Posterior vena cava (tissue), 2 donors: ENCODE measurements around the gene RRP1B. TPM values are rescaled to one million over a fixed set of nuclear protein-coding genes. Genes with fewer than 3 reads are reported as not detected.
"Not testable (repeated sequence)": the region's sequence is repeated elsewhere in the genome, so short reads cannot be mapped to it uniquely, and the experiment has no call there.

Source experiments
- DNase-seq: peaks from one replicate; pipeline ENCODE4 v3.0.0-alpha.2; 2020; ENCODE audit warnings: low spot score
- intact Hi-C, 2 donors: fragments of 100-400 bp; cut with DNase I; formaldehyde crosslinking; loops; one replicate each; pipeline versions ENCODE4 v1.14.1 to v1.14.2; 2022 to 2023
- total RNA-seq, 2 donors: library from RNA; stranded (reverse); fragmentation: NEBNext Ultra II Directional; extraction: Animal tissue kit (Norgen Biotek cat#: 25700); gene quantifications; one replicate each; pipeline ENCODE4 v1.2.1, GENCODE V29; 2021
- donor health status: DM: yes; HTN: yes; CAD: no.
- donor health status: DM: yes; HTN: yes; CAD: no.

RRP1B gene
- total RNA-seq, 2 donors from 2014 or later: 14.6 to 15.2 TPM

DNA sequence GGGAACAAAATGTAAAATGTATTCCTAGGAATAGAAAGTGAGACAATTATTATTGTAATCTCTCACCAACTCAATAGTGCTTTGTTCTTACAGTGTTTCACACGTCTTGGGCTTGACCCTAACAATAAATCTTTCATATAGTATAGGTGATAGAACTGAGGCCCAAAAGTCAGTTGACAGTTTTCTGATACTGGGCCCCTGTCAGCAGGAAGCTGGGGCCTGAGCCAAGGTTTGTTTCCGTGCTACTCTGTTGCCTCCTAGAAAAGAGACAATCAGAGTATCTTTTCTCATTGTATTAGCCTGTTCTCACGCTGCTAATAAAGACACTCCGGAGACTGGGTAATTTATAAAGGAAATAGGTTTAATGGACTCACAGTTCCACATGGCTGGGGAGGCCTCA lies 5.0 kb downstream of the RRP1B start:
- no peak for DNase-seq
- intact Hi-C loops: no loop called here

DNA sequence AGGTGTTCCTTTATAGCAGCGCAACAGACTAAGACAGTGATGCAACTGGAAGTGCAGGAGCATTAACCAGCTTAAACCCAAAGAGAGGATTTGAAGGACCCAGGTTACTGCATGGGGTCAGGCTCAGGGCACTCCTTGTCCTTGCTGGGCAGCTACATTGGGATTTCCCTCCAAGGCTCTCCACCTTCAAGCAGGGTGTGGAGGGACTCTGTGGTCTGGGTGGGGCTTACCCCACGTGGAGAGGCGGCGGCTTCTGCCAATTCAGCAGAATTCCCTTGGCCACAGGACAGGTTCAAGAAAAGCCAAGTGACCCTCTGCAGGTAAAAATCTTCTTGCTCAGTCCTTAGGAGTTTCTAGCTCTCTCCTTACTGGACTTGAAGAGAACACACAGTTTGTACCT lies 6.5 kb downstream of the RRP1B start:
- intact Hi-C loops: no loop called here
- DNase-seq: no peak

DNA sequence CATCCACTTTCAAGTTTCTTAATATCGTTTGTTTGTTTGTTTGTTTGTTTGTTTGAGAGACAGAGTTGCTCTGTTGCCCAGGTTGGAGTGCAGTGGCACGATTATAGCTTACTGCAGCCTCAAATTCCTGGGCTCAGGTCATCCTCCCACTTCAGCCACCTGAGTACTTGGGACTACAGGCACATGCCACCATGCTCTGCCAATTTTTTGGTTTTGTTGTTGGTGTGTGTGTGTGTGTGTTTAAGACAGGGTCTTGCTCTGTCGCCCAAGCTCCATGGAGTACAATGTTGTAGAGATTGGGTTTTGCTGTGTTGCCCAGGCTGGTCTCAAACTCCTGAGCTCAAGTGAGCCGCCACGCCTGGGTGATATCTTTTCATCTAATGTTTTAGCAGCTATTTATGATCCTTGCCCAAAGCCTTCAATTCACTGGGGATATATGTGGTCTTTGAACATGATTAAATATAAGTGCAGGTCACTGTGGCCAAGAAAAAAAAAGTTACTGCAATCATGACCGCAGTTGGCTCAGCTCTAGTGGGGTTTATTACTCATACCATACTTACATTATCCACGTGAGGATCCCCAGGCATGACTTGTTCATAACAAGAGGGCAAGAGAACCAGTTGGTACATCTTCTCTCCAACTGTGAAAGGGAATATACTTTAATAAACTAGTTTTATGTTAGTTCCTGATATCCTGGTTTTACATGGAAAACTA lies 8.0 kb downstream of the RRP1B start:
- intact Hi-C loops: no loop called here
- DNase-seq: no peak

DNA sequence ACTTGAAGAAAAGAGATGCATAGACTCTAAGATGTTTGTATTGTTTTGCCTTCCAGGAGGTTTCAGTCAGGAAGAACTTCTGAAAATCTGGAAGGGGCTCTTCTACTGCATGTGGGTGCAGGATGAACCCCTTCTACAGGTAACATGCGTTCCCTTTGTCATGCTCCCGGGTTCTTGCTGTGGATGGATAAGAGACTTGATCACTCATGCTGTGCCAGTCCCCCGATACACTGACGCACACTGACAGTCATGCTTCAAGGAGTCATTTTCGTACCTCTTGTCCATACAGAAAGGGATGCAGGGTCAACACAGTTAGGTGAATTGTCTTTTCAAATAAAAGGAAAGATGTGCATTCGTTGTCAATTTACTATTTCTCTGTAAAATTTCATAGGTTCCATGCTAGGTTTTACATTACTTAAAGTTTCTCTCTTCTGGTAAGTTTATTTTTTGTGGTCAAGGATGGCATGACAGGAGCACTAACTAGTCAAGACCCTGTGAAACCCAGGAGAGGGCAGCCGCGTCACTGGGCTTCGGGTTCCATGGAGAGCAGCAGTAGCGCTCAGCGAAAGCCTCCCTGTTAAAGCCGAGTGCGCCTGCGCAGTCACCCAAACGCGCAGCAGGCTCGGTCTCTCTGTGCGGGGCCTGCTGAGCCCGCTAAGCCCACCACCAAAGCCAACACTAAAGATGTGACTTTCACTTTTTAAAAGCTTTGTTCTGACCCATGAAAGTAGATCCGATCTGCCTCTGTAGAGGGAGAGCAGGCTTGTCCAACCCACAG lies 10.7 kb downstream of the RRP1B start:
- intact Hi-C loops: loop anchor here in 1 of 2 donors (2.0 to 10.0 kb wide), 2 partner anchors 55 to 115 kb away; partner anchors contain the start of gene RRP1
- no peak for DNase-seq

DNA sequence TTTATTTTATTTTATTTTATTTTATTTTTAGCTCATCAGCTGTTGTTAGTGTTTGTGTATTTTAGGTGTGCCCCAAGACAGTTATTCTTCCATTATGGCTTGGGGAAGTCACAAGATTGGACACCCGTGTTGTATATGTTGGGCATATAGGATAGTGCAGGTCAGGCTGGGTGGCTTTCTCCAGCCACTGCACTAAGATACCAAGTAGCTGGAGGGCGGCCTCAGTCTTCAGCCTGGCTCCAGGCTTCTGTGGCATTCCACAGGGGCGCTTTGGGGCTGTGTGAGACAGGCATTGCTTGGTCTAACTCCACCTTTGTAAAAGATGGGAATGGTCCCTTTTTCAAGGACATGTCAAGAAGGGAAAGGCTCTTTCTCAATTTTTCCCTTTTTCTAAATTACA lies 16.5 kb downstream of the RRP1B start:
- no peak for DNase-seq
- intact Hi-C loops: loop anchor here in 1 of 2 donors (10.0 kb wide), 1 partner anchor 109 kb away; the partner anchor contains the start of gene RRP1

DNA sequence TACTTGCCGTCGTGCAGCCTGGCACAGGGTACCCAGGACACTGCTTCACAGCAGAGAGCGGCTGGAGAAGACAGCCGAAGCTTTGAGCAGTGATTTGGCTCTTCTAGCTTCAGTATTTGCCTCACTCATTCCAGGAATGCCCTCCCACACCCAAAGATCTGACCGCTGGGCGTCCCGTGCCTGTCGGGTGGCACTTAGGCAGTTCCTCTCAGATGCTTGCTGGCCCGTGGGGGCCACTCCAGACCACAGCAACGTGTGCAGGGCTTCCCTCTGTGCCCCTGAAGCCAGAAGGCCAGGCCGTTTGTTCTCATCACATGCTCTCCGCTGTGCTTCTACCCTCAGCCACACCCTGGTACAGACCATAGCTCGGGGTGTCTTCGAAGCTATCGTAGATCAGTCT lies 17.0 kb downstream of the RRP1B start:
- no peak for DNase-seq
- intact Hi-C loops: loop anchor here in 1 of 2 donors (10.0 kb wide), 1 partner anchor 108 kb away; the partner anchor contains the start of gene RRP1

DNA sequence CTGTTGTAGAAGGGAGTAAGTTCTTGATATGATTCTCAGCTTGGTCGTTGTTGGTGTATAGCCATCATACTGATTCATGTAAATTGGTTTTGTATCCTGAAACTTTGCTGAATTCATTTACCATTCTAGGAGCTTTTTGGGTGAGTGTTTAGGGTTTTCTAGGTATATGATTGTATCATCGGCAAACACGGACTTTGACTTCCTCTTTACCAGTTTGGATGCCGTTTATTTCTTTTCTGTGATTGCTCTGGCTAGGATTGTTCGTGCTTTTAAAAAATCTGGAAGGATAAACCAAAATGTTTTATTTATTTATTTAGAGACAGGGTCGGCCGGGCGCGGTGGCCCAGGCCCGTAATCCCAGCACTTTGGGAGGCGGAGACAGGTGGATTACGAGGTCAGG lies 20.6 kb downstream of the RRP1B start:
- DNase-seq: no peak
- intact Hi-C loops: loop anchor here in 1 of 2 donors (10.0 kb wide), 1 partner anchor 105 kb away; the partner anchor contains the start of gene RRP1

DNA sequence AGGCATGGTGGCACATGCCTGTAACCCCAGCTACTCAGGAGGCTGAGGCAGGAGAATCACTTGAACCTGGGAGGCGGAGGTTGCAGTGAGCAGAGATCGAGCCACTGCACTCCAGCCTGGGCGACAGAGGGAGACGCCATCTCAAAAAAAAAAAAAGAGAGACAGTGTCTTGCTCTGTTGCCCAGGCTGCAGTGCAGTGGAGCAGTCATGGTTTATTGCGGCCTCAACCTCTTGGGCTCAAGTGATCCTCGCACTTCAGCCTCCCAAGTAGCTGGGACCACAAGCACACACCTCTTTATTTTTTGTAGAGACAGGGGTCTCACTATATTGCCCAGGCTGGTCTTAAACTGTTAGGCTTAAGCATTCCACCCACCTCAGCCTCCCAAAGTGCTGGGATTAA lies 21.1 kb downstream of the RRP1B start:
- intact Hi-C loops, DNase-seq: not testable (repeated sequence)

DNA sequence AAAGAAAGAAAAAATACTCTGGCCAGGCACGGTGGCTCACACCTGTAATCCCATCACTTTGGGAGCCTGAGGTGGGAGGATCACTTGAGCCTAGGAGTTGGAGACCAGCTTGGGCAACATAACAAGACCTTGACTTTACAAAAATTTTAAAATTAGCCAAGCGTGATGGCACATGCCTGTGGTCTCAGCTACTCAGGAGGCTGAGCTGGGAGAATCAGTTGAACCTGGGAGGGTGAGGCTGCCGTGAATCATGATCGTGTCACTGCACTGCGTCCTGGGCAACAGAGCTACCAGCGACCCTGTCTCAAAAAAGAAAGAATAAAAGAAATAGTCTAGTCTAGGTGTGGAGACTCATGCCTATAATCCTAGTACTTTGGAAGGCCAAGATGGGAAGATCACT lies 22.3 kb downstream of the RRP1B start:
- DNase-seq: no peak
- intact Hi-C loops: no loop called here

DNA sequence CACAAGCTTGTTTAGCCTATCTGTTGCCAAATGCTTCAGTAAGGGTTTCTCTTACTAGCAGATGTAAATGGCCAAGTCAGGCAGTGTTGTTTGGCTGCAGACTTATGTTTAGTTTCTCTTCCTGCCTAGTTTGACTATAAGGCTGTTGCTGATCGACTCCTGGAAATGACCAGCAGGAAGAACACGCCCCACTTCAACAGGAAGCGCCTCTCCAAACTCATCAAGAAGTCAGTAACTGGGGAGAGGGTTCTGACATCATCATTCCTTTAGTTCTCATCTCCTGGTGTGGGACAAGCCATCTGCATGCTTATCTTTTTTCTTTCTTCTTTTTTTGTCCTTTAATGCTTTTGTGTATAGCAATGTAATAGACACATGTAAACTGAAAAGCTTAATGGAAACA lies 25.1 kb downstream of the RRP1B start:
- DNase-seq: no peak
- intact Hi-C loops: no loop called here

DNA sequence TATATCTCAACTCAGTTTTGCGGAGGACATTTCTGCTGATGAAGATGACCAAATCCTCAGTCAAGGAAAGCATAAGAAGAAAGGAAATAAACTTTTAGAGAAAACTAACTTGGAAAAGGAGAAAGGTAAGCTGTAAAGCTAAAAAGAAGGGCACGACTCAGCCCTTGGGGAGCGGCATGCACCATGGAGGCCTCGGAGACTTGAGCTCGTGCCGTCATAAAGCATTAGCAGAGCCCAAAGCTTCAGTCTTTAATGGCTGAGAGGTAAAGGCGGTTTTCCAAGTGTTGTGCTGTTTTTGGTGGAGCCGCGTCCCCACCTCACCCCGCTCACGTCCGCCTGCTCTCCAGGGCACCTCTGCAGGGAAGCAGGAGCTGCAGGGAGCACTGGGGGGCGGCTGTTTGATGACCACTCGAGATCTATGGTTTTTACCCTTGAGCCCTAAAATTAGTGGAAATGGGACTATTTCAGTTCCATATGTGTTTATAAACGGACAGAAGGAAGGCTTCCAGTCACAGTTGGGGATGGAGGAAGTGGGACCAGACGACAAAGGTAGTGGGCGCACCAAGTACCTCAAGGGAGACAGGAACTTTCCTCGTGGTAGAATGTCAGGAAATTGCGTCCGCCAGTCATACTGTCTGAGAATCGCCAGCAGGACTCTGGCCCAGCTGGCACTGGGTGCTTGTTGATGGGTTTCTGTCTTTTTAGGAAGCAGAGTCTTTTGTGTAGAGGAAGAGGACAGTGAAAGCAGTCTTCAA lies 27.6 kb downstream of the RRP1B start:
- intact Hi-C loops: no loop called here
- no peak for DNase-seq

DNA sequence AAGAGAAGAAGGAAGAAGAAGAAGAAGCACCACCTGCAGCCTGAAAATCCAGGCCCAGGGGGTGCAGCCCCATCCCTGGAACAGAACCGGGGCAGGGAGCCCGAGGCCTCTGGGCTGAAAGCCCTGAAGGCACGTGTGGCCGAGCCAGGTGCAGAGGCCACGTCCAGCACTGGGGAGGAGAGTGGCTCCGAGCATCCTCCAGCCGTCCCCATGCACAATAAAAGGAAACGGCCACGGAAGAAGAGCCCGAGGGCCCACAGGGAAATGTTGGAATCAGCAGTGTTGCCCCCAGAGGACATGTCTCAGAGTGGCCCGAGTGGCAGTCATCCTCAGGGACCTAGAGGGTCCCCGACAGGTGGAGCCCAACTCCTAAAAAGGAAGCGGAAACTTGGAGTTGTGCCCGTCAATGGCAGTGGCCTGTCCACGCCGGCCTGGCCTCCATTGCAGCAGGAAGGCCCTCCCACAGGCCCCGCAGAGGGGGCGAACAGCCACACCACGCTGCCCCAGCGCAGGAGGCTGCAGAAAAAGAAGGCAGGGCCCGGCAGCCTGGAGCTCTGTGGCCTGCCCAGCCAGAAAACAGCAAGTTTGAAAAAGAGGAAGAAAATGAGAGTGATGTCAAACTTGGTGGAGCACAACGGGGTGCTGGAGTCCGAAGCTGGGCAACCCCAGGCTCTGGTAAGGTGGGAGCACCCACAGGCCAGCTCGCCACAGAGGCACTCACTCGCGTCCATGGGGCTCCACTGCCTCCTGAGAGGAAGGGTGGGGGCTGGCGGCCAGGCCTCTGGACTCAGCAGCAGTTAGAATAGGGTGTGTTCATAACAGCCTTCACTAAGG lies 28.4 kb downstream of the RRP1B start:
- intact Hi-C loops: no loop called here
- DNase-seq: no peak

DNA sequence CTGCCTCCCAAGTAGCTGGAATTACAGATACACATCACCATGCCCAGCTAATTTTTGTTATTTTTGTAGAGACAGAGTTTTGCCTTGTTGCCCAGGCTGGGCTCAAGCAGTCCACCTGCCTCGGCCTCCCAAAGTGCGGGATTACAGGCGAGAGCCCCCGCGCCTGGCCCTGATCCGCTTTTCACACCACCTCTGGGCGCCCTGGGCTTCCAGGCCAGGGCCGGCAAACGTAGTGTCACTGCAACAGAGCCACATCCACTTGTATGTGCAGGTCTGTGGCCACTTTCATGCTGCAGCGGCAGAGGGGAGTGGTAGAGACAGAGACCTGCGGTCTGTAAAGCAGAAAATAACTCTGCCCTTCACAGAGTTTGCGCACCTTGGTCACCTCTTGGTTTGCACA lies 29.5 kb downstream of the RRP1B start:
- intact Hi-C loops: no loop called here

DNA sequence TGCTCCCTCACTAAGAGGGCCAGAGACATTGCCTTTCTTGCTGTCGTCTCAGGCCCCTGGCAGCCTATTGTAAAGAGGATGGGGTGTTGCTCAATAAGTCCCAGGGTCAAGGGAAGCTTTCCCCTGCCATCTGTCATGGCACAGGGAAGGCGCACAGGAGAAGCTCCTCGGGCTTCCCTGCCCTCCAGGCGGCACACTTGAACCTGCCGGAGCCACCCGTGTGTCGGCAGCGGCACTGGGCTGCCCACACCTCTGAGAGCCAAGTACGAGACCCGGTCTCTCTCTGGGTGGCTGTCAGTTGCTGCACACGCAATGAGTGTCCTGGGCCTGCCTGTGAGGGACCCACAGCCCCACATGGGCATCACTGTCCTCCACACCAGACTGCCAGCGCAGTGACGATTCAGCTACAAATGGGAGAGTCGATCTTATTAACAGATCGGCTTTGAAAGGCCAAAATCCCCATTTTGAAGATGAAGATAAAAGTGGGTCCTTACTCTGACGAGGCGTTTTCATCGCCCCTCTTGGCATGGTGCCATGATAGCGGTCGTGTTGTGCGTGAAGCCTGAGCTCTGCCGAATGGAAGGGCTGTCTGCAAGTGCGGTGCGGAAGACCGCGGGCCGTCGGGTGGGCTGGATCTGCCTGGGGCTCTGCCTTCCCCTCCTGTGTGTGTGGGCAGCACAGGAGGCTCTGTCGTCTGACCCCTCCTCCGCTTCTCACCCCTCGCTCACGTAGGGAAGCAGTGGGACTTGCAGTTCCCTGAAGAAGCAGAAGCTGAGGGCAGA lies 30.4 kb downstream of the RRP1B start:
- no peak for DNase-seq

More for the DNA sequence above, 29.5 kb downstream of the RRP1B start:
- DNase-seq: no peak

DNA sequence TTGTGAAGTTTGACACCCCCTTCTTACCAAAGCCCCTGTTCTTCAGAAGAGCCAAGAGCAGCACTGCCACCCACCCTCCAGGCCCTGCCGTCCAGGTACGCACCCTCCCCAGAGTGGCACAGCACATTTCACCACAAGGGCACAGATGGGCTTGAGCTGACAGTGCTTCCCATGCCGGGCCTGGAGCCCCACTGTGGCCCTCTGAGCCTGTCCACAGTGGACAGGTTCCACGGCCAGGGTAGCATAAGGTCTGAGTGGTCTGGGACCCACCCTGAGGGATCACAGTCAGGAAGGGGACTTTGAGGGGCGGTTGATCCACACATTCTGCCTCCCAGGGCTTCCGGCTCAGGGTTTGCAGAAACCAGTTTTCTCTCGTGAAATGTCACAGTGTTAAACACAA lies 31.0 kb downstream of the RRP1B start:
- no peak for DNase-seq
- intact Hi-C loops: no loop called here

More for the DNA sequence above, 30.4 kb downstream of the RRP1B start:
- intact Hi-C loops: no loop called here

DNA sequence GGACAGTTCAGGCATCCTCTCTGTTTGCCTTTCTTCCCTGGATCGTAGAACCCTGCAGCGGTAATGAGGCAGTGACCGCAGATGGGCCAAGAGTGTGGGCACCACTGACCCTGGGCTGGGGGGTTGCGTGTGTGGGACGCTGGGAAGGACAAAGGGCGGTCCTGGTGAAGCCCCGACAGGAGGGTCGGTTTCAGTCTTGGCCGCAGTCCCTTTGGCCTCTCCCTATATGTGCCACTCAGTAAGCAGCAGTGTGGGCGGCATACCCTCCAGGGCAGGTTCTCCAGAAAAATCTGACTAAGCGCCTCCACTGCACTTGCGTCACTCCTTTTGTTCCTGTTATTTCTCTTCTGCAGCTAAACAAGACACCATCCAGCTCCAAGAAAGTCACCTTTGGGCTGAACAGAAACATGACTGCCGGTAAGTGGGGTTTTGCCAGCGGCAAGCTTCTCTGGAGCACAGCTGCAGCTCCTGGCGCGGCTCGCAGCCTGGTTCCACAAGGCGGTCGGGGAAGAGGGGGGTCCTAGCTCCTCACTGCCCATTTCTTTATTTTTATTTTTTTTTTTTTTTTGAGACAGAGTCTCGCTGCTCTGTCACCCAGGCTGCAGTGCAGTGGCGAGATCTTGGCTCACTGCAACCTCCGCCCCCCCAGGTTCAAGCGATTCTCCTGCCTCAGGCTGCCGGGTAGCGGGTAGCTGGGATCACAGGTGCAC lies 31.9 kb downstream of the RRP1B start:
- intact Hi-C loops: no loop called here
- no peak for DNase-seq

DNA sequence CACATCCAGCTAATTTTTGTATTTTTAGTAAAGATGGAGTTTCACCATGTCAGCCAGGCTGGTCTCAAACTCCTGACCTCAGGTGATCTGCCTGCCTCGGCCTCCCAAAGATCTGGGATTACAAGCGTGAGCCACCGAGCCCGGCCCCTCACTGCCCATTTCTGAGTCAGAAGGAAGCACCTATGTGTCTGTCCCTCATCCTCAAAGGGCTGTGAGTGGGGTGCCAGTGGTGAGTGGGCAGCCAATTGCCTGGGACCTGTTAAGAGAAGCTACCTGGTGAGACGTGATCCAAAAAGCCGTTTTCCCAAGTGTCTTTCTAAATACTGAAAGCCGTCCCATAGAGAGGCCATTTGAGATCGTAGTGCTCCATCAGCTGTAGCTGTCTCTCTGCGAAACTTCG lies 32.4 kb downstream of the RRP1B start:
- DNase-seq: no peak
- intact Hi-C loops: no loop called here

DNA sequence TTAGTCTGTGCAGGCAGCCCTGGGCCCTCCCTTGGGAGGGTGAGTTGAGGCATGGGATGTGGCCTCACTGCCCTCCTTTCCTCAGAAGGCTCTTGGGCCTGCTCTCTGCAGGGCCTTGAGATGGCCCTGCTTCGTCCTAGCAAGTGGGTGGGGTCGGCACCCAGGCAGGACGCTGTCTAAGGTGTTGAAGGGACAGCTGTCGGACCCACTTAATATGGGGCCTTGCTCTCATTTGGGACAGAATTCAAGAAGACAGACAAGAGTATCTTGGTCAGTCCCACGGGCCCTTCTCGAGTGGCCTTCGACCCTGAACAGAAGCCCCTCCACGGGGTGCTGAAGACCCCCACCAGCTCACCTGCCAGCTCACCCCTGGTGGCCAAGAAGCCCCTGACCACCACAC lies 33.6 kb downstream of the RRP1B start:
- DNase-seq: no peak
- intact Hi-C loops: no loop called here
